ENCODE data around the gene HEPACAM.

The HEPACAM gene

GRCh38 chr11:124955035-124955434, 19.2 kb upstream of the HEPACAM start:
- ChIA-PET CTCF (no interaction called here), POLR2A (interaction anchor here (1.9 to 3.0 kb wide), 4 partner anchors 13 to 116 kb away, joined by 4 to 23 read pairs (median 14); partner anchors contain the start of gene HEPACAM)
- DNase-seq (ENCODE audit: extremely low spot score): no peak
- no peak for TF ChIP-seq BHLHE40 (IDR thresholded peaks at IDR 0.05; ENCODE audit: borderline replicate concordance)
- TF ChIP-seq ZNF384 (IDR thresholded peaks at IDR 0.05): no peak
- no peak for TF ChIP-seq HDGF (IDR thresholded peaks at IDR 0.05; ENCODE audit: borderline replicate concordance)
- TF ChIP-seq NFRKB (IDR thresholded peaks at IDR 0.05): no peak
- no peak for TF ChIP-seq ELF4 (IDR thresholded peaks at IDR 0.05)
- no peak for TF ChIP-seq ARNT (IDR thresholded peaks at IDR 0.05)
- TF ChIP-seq PKNOX1 (IDR thresholded peaks at IDR 0.05): no peak
- no peak for TF ChIP-seq FOXM1 (IDR thresholded peaks at IDR 0.05; ENCODE audit: borderline replicate concordance)
- no peak for TF ChIP-seq CTBP1 (IDR thresholded peaks at IDR 0.05; ENCODE audit: borderline replicate concordance)
- no peak for TF ChIP-seq LEF1 (IDR thresholded peaks at IDR 0.05; ENCODE audit: borderline replicate concordance)

- DNase-seq (ENCODE audit: extremely low spot score): no peak
- ChIA-PET CTCF (no interaction called here), POLR2A (interaction anchor here (1.3 to 3.0 kb wide), 8 partner anchors 11 to 115 kb away, joined by 4 to 23 read pairs (median 11); partner anchors contain the start of gene HEPACAM)
These were observed 18.7 kb upstream of the HEPACAM start for GRCh38 chr11:124954590-124954955.

GRCh38 chr11:124953753-124954589, 18.1 kb upstream of the HEPACAM start, which contains the start of gene CCDC15:
TSS of gene CCDC15 (plus strand) at chr11:124954202. CDS start at chr11:124954733, 531 bp downstream.
- peak; percentile 95 for DNase-seq (ENCODE audit: extremely low spot score)
- CTCF ChIA-PET: interaction anchor here (1.0 kb wide), 1 partner anchor 78 kb away, joined by 3 read pairs; no protein-coding TSS in a partner anchor
- TF ChIP-seq ELF4 (IDR thresholded peaks at IDR 0.05) (peak; percentile 39; the same call in 1 of the 2 replicates), L3MBTL2 (conservative IDR thresholded peaks at IDR 0.05) (peak; percentile 91), NFRKB (IDR thresholded peaks at IDR 0.05) (no peak), FOXM1 (IDR thresholded peaks at IDR 0.05; ENCODE audit: borderline replicate concordance) (no peak), PKNOX1 (IDR thresholded peaks at IDR 0.05) (peak; percentile 64)

More at GRCh38 chr11:124954590-124954955, 18.7 kb upstream of the HEPACAM start:
- TF ChIP-seq NFRKB (IDR thresholded peaks at IDR 0.05): no peak
- no peak for TF ChIP-seq LEF1 (IDR thresholded peaks at IDR 0.05; ENCODE audit: borderline replicate concordance)
- no peak for TF ChIP-seq ZNF384 (IDR thresholded peaks at IDR 0.05)
- TF ChIP-seq L3MBTL2 (conservative IDR thresholded peaks at IDR 0.05): no peak
- TF ChIP-seq CTBP1 (IDR thresholded peaks at IDR 0.05; ENCODE audit: borderline replicate concordance): no peak
- no peak for TF ChIP-seq FOXM1 (IDR thresholded peaks at IDR 0.05; ENCODE audit: borderline replicate concordance)
- TF ChIP-seq PKNOX1 (IDR thresholded peaks at IDR 0.05): no peak
- TF ChIP-seq BHLHE40 (IDR thresholded peaks at IDR 0.05; ENCODE audit: borderline replicate concordance): no peak
- TF ChIP-seq FOXK2 (IDR thresholded peaks at IDR 0.05): no peak

GRCh38 chr11:124951341-124951740, 15.5 kb upstream of the HEPACAM start:
- no peak for DNase-seq (ENCODE audit: extremely low spot score)
- CTCF ChIA-PET: no interaction called here
- POLR2A ChIA-PET: interaction anchor here (0.9 kb wide), 1 partner anchor 10 kb away, joined by 3 read pairs; no protein-coding TSS in a partner anchor
- no peak for TF ChIP-seq HDGF (IDR thresholded peaks at IDR 0.05; ENCODE audit: borderline replicate concordance)
- no peak for TF ChIP-seq PKNOX1 (IDR thresholded peaks at IDR 0.05)
- no peak for TF ChIP-seq FOXM1 (IDR thresholded peaks at IDR 0.05; ENCODE audit: borderline replicate concordance)
- TF ChIP-seq NFRKB (IDR thresholded peaks at IDR 0.05): no peak
- TF ChIP-seq TARDBP (IDR thresholded peaks at IDR 0.05): no peak
- no peak for TF ChIP-seq FOXA1 (IDR thresholded peaks at IDR 0.05)
- TF ChIP-seq ELF4 (IDR thresholded peaks at IDR 0.05): no peak
- TF ChIP-seq ZNF384 (IDR thresholded peaks at IDR 0.05): no peak
- no peak for TF ChIP-seq L3MBTL2 (conservative IDR thresholded peaks at IDR 0.05)
- no peak for TF ChIP-seq LEF1 (IDR thresholded peaks at IDR 0.05; ENCODE audit: borderline replicate concordance)
- no peak for TF ChIP-seq FOXK2 (IDR thresholded peaks at IDR 0.05)
- no peak for TF ChIP-seq CTBP1 (IDR thresholded peaks at IDR 0.05; ENCODE audit: borderline replicate concordance)

More at GRCh38 chr11:124953753-124954589, 18.1 kb upstream of the HEPACAM start, which contains the start of gene CCDC15:
- POLR2A ChIA-PET: interaction anchor here (0.8 to 3.0 kb wide), 18 partner anchors 10 to 392 kb away, joined by 3 to 23 read pairs (median 4); partner anchors contain the start of genes HEPACAM, PKNOX2 and TMEM218

- ChIA-PET CTCF (no interaction called here), POLR2A (interaction anchor here (0.9 kb wide), 1 partner anchor 9 kb away, joined by 3 read pairs; no protein-coding TSS in a partner anchor)
- TF ChIP-seq CTBP1 (IDR thresholded peaks at IDR 0.05; ENCODE audit: borderline replicate concordance) (no peak), ELF4 (IDR thresholded peaks at IDR 0.05) (no peak), FOXK2 (IDR thresholded peaks at IDR 0.05) (no peak), TARDBP (IDR thresholded peaks at IDR 0.05) (no peak), SUZ12 (IDR thresholded peaks at IDR 0.05) (no peak), L3MBTL2 (conservative IDR thresholded peaks at IDR 0.05) (no peak), HDGF (IDR thresholded peaks at IDR 0.05; ENCODE audit: borderline replicate concordance) (no peak), BHLHE40 (IDR thresholded peaks at IDR 0.05; ENCODE audit: borderline replicate concordance) (no peak), SP1 (IDR thresholded peaks at IDR 0.05) (no peak), NFRKB (IDR thresholded peaks at IDR 0.05) (no peak), ZNF384 (IDR thresholded peaks at IDR 0.05) (no peak), FOXM1 (IDR thresholded peaks at IDR 0.05; ENCODE audit: borderline replicate concordance) (no peak), PKNOX1 (IDR thresholded peaks at IDR 0.05) (no peak), FOXA1 (IDR thresholded peaks at IDR 0.05) (no peak), LEF1 (IDR thresholded peaks at IDR 0.05; ENCODE audit: borderline replicate concordance) (no peak), ARNT (IDR thresholded peaks at IDR 0.05) (no peak)
- DNase-seq (ENCODE audit: extremely low spot score): no peak
These were observed 14.9 kb upstream of the HEPACAM start for GRCh38 chr11:124950601-124951330.

Measured in HEK293T (cell line).